HepG2 (cell line): Measurements from ENCODE around the gene ATP4B.

Experiments used
- BCL3 ChIP-seq: sonication (generic); formaldehyde crosslinking; IDR thresholded peaks from 2 replicates; pipeline ENCODE4 v1.5.1; 2020; ENCODE audit warnings: mild to moderate bottlenecking, missing genetic modification reagents, moderate library complexity
- HOXA3 ChIP-seq: sonication (generic); formaldehyde crosslinking; IDR thresholded peaks from 2 replicates; pipeline ENCODE4 v1.5.0; 2020; ENCODE audit warnings: missing genetic modification reagents
- KDM1A ChIP-seq: IDR thresholded peaks from 2 replicates; pipeline ENCODE4 v1.6.1; 2016; ENCODE audit warnings: missing compliant biosample characterization
- KLF15 ChIP-seq: sonication (generic); formaldehyde crosslinking; IDR thresholded peaks from 2 replicates; pipeline ENCODE4 v1.8.1; 2023; ENCODE audit warnings: borderline replicate concordance, mild to moderate bottlenecking, inconsistent platforms, missing genetic modification reagents, mixed read lengths
- POLR2A ChIP-seq, 2 experiments: IDR thresholded peaks; 2 replicates each; pipeline ENCODE4 v1.6.1; 2011; ENCODE audit warnings: low read depth in 2 of 2, low read length in 2 of 2, mild to moderate bottlenecking in 1 of 2, moderate library complexity in 1 of 2; ENCODE audit not compliant: insufficient read depth in 1 of 2
- REPIN1 ChIP-seq: sonication (generic); formaldehyde crosslinking; IDR thresholded peaks from 2 replicates; pipeline ENCODE4 v1.8.0; 2022; ENCODE audit warnings: missing genetic modification reagents, low read depth, mild to moderate bottlenecking, borderline replicate concordance
- ZNF510 ChIP-seq: sonication (generic); formaldehyde crosslinking; IDR thresholded peaks from 2 replicates; pipeline ENCODE4 v1.4.0; 2020; ENCODE audit warnings: low read depth, mild to moderate bottlenecking, missing genetic modification reagents
- ZNF598 ChIP-seq: sonication (generic); formaldehyde crosslinking; IDR thresholded peaks from 2 replicates; pipeline ENCODE4 v1.5.1; 2020; ENCODE audit warnings: mild to moderate bottlenecking, missing genetic modification reagents, borderline replicate concordance

DNA sequence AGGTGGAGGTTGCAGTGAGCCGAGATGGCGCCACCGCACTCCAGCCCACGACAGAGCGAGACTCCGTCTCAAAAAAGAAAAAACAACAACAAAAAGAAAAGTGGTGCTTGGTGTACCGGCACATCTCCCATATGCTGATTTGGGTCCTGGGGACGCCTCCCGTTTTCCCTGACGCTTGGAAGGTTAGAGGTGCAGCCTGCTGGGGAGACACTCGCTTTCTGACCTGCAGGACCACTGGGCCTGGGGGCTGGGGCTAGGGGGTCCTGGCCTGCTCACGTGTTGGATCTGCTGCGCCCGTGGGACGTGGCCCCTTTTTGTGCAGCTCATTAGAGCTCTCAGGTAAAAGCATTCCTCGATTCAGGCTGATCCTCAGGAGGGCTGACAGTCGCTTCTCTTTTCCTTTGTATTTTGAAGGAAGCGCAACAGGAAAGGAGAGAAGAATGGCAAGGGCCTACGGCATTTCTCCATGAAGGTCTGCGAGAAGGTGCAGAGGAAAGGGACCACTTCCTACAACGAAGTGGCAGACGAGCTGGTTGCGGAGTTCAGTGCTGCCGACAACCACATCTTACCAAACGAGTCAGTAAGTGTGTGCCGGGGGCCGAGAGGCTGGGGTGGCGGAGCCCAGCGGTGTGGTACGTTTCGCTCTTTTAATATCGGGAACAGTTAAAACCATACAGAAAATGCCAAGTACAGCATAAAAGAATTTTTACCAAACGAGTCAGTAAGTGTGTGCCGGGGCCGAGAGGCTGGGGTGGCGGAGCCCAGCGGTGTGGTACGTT lies 25.1 kb downstream of the ATP4B start:
- TF ChIP-seq HOXA3 (CRISPR knock-in tag) (no peak), REPIN1 (CRISPR knock-in tag) (no peak), KDM1A (CRISPR knock-in tag) (no peak), BCL3 (no peak), ZNF510 (CRISPR knock-in tag) (no peak), KLF15 (CRISPR knock-in tag) (no peak), POLR2A (IDR thresholded peaks at IDR 0.05; ENCODE audit: insufficient read depth in 1 of 2, low read depth in 2 of 2, low read length in 2 of 2) (no peak), ZNF598 (CRISPR knock-in tag) (no peak)
